GM12801 (cell line): ENCODE data around the gene SART1.

Experiments
- CTCF ChIP-seq: IDR thresholded peaks from one replicate; pipeline ENCODE4 v1.5.1; 2011; ENCODE audit warnings: control low read depth; ENCODE audit not compliant: insufficient read length; ENCODE audit errors: extremely low read depth

SART1 gene

GRCh38 chr11:65978391-65979238 lies 17.1 kb downstream of the SART1 start:
- TF ChIP-seq CTCF = no peak

DNA sequence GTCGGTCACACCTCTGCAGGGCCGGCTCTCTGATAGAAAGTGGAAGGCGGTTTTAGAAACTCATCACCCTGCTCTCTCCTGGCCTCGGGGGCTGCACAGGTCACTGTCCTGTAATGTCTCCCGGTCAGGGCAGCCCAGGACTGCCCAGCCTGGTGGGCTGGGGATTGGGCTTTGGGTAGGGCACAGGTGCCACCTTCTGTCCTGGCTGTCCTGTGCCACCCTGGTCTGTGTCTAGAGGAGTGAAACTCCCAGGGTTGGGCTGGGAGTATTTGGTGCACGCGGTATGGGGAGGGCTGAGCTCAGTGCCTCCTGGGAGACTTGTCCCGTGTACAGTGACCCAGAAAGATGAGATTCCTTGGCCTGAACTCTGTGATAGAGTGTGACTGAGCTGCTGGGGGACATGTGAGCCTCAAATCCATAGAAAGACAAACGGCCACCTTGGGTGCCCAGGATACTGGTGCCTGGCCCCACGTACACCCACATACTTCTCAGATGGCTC lies 17.8 kb downstream of the SART1 start:
- no peak for TF ChIP-seq CTCF

- TF ChIP-seq CTCF = no peak
Observed at GRCh38 chr11:65981101-65981740, 19.7 kb downstream of the SART1 start.

DNA sequence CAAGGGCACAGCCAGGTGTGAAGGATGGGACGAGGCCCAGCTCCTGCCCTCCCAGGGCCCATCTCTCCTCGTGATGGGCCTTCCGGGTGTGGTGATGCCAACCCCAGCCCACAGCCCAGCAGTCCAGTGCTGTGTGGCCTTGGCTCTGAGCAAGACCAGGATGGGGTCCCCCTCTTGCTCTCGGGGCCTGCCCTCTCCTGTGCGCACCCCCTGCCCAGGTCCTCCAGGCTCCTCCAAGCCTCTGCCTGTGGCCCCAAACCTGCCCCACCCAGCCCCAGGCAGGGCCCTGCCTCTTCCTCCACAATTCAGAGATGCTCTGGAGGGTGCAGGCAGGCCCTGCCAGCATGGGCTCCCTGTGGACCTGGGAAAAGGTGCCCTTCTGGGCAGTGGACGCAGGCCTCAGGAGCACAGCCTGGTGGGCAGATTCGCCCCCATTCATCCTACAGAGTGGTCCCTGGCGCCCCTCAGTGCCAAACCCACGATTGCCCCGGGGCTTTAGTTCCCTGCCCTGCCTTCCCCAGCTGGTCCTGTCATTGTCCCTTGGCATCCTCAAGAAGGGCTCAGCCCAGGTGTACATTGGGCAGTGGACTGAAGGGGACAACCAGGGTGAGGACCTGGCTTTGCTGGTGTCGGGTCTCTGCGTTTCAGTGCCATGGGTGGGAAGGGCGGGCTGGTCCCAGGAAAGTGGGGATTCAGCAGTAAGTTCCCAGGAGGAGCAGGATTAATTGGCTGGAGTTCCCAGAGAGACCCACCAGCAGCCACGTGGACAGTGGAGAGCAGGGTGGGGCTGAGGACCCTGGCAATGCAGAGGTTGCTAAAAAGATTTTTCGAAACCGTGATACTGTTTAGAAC lies 20.7 kb downstream of the SART1 start:
- TF ChIP-seq CTCF = no peak

DNA sequence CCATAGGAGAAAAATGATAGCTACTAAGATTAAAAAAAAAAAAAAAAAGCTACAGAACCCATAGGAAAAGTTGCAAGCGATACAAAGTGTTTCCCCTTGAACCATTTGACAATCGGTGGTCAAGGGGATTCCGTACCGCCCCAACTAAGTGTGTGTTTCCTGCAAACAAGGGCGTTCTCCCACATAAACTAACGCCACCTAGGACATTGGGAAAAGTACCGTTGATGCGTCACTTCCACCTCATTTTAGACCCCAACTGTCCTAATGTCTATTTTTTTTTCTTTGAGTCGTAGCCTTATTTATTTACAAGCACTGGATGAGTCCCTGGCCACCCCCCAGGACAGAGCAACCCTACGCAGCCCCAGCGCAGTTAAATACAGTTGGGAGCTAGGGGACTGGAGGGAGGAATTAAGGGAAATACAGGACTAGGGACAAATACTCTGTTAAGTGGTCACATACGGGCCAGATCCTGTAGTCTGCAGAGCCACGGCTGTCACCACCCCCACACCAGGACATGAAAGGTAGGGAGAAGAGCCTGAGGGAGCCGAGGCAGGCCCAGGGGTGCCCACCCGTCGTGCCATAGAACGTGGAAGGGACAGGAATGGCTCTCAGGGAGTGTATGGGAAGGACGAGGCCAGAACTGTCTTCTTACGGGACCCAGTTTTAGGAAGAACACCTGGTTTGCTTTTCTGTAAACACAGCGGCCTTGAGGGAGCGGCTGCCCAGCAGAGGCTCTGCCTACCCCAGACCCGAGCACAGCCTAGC lies 21.5 kb downstream of the SART1 start:
- TF ChIP-seq CTCF = no peak

GRCh38 chr11:65983589-65983987 lies 22.1 kb downstream of the SART1 start:
- TF ChIP-seq CTCF = no peak
